Limb (tissue), 2 donors: ENCODE measurements around the gene SNAPC4.

Experiments used
- DNase-seq, 2 donors: peaks; one replicate each; pipeline ENCODE4 v3.0.0-alpha.2; 2016; ENCODE audit errors: extremely low spot score in 2 of 2

Gene SNAPC4

GRCh38 chr9:136372561-136373299, 27.2 kb downstream of the SNAPC4 start:
- DNase-seq = no peak

GRCh38 chr9:136372006-136372405, 28.0 kb downstream of the SNAPC4 start:
- no peak for DNase-seq

- no peak for DNase-seq
These were observed 28.5 kb downstream of the SNAPC4 start for GRCh38 chr9:136371533-136371880.

DNA sequence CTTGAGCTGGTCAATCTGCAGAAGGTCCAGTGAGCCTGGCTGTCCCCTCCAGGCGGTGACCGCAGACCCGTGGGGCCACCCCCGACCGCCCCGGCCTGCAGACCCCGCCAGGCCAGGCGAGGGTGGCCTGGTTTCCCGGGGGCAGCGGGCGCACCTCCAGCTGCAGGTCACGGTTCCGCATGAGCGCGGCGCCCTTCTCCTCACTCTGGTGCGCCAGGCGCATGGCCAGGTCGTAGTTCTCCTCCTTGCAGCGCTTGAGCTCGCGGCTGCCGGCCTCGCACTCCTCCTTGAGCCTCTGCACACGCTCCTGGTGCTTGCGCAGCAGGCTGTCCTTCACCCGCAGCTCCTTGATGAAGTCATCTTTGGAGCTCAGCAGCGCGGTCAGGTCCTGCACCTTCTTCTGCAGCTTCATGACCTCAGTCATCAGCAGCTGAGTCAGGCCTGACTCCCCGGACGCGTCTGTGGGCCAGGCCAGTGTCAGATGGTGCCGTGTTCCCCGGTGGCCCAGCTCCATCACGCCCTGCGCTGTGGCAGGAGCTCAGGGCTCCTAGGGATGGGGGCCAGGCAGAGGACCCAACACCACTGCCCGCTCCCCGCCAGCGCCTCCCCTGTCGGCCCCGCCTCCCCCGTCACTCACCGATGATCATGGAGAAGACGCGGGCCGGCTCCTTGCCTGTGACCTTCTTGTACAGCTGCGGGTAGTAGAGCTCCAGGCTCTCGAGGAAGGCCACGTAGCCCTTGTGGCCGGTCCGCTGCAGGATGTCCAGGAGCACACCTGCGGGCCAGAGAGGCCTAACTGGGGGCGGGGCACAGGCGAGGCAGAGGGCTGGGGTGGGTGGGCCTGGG, 29.1 kb downstream of the SNAPC4 start:
- no peak for DNase-seq

- DNase-seq = no peak
These were observed 29.9 kb downstream of the SNAPC4 start for GRCh38 chr9:136370037-136370436.

DNA sequence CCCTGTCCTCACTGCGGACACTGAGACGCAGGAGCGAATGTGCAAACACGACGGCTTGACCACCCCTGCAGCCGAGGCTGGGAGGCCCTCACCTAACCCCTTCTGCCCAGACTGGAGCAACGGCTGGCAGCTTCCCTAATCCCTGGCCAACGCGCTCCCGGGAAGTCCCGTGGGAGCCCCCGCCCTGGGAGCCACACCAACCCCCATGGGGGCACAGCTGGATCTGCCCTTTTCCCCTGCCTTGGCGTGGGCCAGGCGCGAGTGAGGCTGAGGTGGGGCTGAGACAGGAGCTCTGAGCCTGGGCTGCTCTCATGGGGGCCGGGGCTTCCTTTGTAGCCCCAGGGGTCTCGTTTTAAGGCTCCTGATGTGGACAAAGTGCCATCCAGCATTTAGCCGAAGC, 31.8 kb downstream of the SNAPC4 start:
- no peak for DNase-seq

- no peak for DNase-seq
These were observed 32.4 kb downstream of the SNAPC4 start for GRCh38 chr9:136367296-136368145.

GRCh38 chr9:136366826-136367225, 33.1 kb downstream of the SNAPC4 start:
- no peak for DNase-seq

GRCh38 chr9:136365775-136366222, 34.2 kb downstream of the SNAPC4 start:
- DNase-seq = no peak

- DNase-seq = peak in 1 of 2 donors; percentile 57
These were observed 34.8 kb downstream of the SNAPC4 start for GRCh38 chr9:136364942-136365774.

DNA sequence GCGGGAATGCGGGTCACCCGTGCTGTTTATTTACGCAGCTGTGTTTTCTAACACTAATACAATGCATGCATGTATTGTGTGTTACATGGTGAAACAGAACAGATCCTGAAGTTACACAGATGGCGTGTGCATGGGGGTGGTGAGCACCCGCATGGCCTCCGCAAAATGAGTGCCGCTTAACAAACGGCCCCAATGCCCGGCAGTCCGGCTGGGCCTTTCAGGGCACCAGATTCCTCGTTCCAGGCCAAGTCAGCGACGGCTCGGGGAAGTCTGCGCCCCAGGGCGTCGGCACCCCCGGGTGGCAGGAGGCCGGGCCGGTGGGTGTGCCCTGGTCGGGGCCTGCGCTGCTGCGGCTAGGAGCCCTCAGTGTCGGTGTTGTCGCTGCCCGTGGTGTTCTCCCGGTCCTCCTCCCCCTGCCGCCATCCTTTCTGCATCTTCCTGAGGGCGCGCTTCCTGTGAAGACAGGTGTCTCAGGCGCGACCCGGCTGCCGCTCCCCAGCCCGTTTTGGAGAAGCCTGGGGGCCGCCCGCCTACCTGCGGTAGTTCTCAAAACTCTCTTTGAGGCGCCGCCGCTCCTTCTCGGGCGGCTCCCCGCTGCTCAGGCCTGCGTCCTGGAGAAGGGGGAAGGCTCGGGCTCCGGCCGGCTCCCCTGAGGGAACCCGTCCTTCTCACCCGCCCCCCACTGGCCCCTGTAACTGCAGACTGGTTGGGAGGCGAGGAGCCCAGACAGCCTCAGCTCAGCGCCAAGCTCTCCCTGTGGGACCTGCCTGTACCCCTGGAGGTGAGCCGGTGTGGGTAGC, 35.8 kb downstream of the SNAPC4 start:
- no peak for DNase-seq

GRCh38 chr9:136363106-136363948, 36.6 kb downstream of the SNAPC4 start, which contains the start of gene DNLZ:
DNLZ (minus strand) TSS chr9:136363744; CDS start chr9:136363714, 30 bp downstream.
- DNase-seq = peak; percentile 92 to 96

GRCh38 chr9:136362450-136362784, 37.6 kb downstream of the SNAPC4 start:
- no peak for DNase-seq

- DNase-seq = no peak
These were observed 38.1 kb downstream of the SNAPC4 start for GRCh38 chr9:136361754-136362449.

GRCh38 chr9:136361047-136361753, 38.8 kb downstream of the SNAPC4 start:
- DNase-seq = no peak

DNA sequence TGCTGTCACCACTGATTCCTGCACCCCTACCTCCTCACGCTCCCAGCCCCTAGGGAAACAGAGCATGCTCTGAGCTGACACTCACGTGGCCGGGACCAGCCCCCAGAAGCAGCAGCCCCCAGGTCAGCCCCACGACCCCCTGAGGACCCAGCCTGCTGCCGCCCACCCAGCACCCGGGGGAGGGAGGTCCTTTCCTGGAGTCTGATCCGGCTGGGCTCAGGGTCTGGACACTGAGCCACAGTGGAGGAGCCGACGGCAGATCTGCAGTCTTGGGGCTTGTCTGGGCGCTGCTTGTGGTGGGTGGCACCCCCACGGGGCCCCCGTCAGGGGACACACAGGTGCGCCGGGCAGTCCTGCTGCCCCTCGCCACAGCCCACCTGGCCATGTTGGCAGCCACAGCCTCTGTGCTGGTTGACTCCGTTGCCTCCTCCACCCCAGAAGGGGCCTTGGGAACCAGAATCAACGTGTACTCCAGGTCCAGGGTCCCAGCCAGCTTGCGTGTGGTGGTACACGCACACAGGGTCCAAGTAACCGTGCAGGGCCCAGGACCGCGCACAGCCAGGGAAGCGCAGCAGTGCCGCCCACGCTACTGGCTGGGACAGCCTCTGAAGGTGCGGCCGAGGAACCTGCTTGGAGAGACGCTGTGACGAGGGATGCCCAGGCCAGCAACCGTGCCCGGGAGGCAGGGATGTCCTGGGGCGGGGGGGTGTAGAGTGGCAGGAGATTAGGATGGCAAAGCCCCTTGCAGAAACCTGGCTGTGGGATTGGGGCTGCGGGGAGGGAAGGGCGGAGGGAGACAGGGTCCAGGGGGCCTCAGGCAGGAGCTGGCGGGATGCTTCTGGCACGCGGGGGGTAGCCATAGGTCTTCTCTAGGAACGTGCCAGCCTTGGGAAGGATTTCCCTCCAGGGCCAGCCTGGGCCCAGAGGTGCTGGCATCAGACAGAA, 39.9 kb downstream of the SNAPC4 start:
- no peak for DNase-seq

GRCh38 chr9:136358888-136359287, 41.1 kb downstream of the SNAPC4 start:
- DNase-seq = no peak
